Neural progenitor cell (in vitro differentiated cells): Measurements from ENCODE around the gene RPUSD1.

ENCODE experiments used
- EZH2 ChIP-seq: fragments of 200-600 bp; sonication (generic); IDR thresholded peaks from 2 replicates; pipeline ENCODE4 v1.6.1; 2017; ENCODE audit warnings: antibody characterized with exemption, mild to moderate bottlenecking, moderate library complexity
- EZH2phosphoT487 ChIP-seq: fragments of 200-600 bp; sonication (generic); IDR thresholded peaks from 2 replicates; pipeline ENCODE4 v1.6.1; 2017; ENCODE audit warnings: antibody characterized with exemption
- TF ChIP-seq, protein P1 (sequence below): fragments of 200-600 bp; sonication (generic); IDR thresholded peaks from 2 replicates; pipeline ENCODE4 v1.5.1; 2017; ENCODE audit warnings: antibody characterized with exemption, mild to moderate bottlenecking

DNA sequence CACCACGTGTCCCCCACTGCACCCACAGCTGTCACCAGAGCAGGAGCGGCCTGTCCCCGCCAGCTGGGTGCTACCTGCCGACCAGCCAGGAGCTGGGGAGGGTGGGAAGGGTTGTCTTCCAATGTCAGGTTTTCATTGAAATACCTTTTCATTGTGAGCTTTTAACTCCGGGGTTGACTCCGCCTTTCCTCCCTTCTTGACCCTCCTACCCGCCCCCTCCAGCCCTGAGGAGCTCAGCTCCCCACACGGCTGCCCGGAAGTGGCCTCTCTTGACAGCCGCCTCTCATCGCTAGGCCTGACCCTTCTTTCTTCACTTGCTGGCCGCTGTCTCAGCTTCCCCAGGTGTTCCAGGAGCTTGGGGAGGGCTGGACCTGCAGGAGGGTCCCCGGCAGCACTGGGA lies 33.6 kb upstream of the RPUSD1 start:
- TF ChIP-seq EZH2, result no peak
- TF ChIP-seq, protein P1, sequence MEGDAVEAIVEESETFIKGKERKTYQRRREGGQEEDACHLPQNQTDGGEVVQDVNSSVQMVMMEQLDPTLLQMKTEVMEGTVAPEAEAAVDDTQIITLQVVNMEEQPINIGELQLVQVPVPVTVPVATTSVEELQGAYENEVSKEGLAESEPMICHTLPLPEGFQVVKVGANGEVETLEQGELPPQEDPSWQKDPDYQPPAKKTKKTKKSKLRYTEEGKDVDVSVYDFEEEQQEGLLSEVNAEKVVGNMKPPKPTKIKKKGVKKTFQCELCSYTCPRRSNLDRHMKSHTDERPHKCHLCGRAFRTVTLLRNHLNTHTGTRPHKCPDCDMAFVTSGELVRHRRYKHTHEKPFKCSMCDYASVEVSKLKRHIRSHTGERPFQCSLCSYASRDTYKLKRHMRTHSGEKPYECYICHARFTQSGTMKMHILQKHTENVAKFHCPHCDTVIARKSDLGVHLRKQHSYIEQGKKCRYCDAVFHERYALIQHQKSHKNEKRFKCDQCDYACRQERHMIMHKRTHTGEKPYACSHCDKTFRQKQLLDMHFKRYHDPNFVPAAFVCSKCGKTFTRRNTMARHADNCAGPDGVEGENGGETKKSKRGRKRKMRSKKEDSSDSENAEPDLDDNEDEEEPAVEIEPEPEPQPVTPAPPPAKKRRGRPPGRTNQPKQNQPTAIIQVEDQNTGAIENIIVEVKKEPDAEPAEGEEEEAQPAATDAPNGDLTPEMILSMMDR, result no peak
- TF ChIP-seq EZH2phosphoT487, result no peak
